HK-2 (cell line): Measurements from ENCODE around the gene ENTREP1.
A peak's percentile ranks its signal among the peaks of the same experiment; 100 is the strongest.
"Not testable (repeated sequence)": the region's sequence is repeated elsewhere in the genome, so short reads cannot be mapped to it uniquely, and the experiment has no call there.

Experiments used
- DNase-seq: peaks from one replicate; pipeline ENCODE4 v3.0.0-alpha.2; 2018; ENCODE audit not compliant: unreplicated experiment

Gene ENTREP1

GRCh38 chr9:69324549-69325401 lies at the start of gene ENTREP1:
ENTREP1 (plus strand) TSS chr9:69325215; CDS start chr9:69325310, 95 bp downstream.
- peak; percentile 24 for DNase-seq

- no peak for DNase-seq
These were observed 48.2 kb upstream of the ENTREP1 start for GRCh38 chr9:69276775-69277174.

GRCh38 chr9:69279084-69279731 lies 45.8 kb upstream of the ENTREP1 start:
- DNase-seq, result no peak

- no peak for DNase-seq
These were observed 45.3 kb upstream of the ENTREP1 start for GRCh38 chr9:69279733-69280132.

GRCh38 chr9:69283003-69283402 lies 42.0 kb upstream of the ENTREP1 start:
- no peak for DNase-seq

GRCh38 chr9:69292078-69292477 lies 32.9 kb upstream of the ENTREP1 start:
- DNase-seq, result no peak

- DNase-seq, result no peak
These were observed 31.9 kb upstream of the ENTREP1 start for GRCh38 chr9:69293156-69293555.

- no peak for DNase-seq
These were observed 29.0 kb upstream of the ENTREP1 start for GRCh38 chr9:69295872-69296552.

GRCh38 chr9:69297300-69297980 lies 27.6 kb upstream of the ENTREP1 start:
- DNase-seq, result no peak

GRCh38 chr9:69299315-69299714 lies 25.7 kb upstream of the ENTREP1 start:
- no peak for DNase-seq

GRCh38 chr9:69299826-69300225 lies 25.2 kb upstream of the ENTREP1 start:
- no peak for DNase-seq

- DNase-seq, result no peak
These were observed 21.7 kb upstream of the ENTREP1 start for GRCh38 chr9:69303331-69303730.

GRCh38 chr9:69306895-69307445 lies 18.0 kb upstream of the ENTREP1 start:
- not testable (repeated sequence) for DNase-seq

- no peak for DNase-seq
These were observed 17.4 kb upstream of the ENTREP1 start for GRCh38 chr9:69307446-69308205.

GRCh38 chr9:69308206-69308931 lies 16.6 kb upstream of the ENTREP1 start:
- no peak for DNase-seq

- DNase-seq, result no peak
These were observed 11.8 kb upstream of the ENTREP1 start for GRCh38 chr9:69313175-69313574.

- no peak for DNase-seq
These were observed 10.5 kb upstream of the ENTREP1 start for GRCh38 chr9:69314547-69314946.

- no peak for DNase-seq
These were observed 7.9 kb upstream of the ENTREP1 start for GRCh38 chr9:69317081-69317480.

- DNase-seq, result no peak
These were observed 7.1 kb upstream of the ENTREP1 start for GRCh38 chr9:69317894-69318293.

- no peak for DNase-seq
These were observed 5.5 kb upstream of the ENTREP1 start for GRCh38 chr9:69319324-69320025.
